GM18907 (cell line): ENCODE measurements around the gene RAB33B.

Source experiments
- ATAC-seq: cut with Tn5 transposase; IDR thresholded peaks from one replicate; pipeline ENCODE4 v1.9.1; 2021; ENCODE audit warnings: mild to moderate bottlenecking, moderate library complexity; ENCODE audit not compliant: unreplicated experiment

RAB33B gene

DNA sequence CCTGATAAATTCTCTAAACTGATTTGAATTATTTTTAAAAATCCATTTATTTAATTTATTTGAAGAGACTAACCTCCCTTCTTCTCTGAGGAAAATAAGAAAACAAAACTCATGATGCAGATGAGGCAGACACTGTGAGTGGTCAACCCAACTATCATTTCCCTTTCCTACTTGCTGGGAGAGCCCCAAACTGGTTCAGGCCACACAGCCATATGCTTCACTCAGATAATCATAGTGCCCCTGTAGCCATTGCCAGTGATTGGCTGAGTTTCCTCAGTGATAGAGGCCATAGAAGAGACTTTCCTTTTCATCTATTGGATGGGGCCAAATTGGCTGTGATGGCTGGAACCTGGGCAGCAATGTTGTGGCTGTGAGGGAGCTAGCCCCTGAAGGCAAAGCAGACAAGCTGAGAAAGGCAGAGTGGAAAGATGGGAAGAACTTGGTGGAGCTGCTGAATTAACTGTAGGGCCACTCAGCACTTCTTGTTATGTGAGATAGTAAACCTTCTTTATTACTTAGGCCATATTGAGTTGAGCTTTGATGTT is 49.8 kb downstream of the RAB33B start:
- ATAC-seq: no peak

GRCh38 chr4:139506774-139507173 is 52.9 kb downstream of the RAB33B start:
- no peak for ATAC-seq

DNA sequence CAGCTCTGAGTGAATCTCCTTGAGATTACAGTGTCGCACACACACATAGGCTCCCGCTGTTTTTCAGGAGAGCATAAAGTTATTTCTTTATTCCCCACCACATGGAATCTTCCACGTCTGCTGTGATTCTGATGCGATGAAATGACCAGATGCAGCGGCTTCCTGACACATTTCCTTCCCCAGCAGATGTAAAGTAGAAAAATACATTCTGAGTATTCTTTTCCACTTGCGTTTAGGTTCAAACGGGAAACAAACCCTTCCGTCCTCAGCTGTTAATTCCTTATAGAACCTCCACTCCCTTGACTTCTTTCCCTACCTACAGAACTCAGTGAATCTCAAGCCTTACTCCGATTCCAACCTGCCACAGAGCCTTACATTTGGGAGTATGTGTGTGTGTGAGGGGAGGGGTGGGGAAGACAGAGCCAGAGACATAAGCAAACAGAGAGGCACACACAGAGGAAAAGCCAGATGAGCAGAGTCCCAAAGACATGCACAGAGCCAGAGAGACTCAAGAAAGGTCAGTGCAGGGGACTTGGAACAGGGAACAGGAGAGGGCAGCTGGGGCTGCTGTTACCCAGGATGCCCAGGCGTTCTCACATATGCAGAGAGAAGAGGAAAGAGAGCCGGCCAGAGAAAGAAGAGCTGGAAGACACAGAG is 54.8 kb downstream of the RAB33B start:
- no peak for ATAC-seq

DNA sequence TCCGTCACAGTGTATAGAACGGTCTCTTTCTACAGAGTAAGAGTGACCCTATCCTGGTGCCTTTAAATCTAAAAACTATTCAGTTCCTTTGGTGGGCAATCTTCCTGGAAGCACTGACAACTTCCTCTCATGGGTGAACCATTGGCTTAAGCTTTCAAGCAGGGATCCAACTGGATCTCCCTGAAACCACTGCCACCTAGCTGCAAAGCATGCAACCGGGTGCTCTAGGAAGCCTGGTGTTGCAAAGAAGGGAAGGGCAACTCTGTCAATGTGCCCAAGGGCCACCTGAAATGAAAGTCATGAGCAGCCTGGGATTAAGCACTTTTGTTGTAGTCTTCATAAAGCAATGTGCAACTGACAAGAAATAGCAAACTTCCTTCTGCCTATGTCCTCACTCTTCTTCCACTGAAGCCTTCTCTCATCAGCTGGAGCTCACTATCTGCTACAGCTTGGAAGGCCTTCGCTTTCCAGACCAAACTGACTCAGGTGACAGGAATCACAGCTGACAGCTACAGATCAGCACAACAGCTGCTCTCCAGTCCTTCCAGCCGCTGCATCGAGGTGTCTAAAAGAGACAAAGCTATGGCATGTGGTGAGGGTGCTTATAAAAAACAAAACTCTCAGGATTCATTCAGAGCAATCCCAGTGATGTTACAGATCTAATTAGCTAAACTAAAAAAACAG is 55.9 kb downstream of the RAB33B start:
- ATAC-seq: no peak

- no peak for ATAC-seq
Observed at GRCh38 chr4:139511320-139511719, 57.4 kb downstream of the RAB33B start.

- ATAC-seq: no peak
Observed at GRCh38 chr4:139514382-139515059, 60.6 kb downstream of the RAB33B start.

DNA sequence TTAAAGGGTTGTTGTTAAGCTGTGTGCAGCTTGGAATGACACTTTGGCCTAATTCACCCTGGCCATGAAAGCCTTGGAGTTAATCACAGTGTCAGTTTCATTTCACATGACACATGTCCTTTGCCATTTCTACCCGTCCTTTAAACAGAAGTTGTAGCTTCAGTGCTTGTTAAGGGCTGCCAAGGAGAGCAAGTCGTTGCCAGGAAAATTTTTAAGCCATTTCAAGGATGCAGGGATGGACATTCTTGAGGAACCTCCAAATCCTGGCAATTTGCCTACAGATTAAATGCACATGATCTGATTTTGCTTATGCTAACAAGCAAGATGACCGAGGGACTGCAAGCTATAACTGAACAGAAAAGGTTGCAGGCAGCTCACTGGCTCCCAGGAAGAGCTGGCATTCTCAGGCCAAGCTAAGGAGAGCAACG is 61.6 kb downstream of the RAB33B start:
- no peak for ATAC-seq

GRCh38 chr4:139521754-139522401 is 68.0 kb downstream of the RAB33B start:
- ATAC-seq: no peak

- ATAC-seq: no peak
Observed at GRCh38 chr4:139522457-139522856, 68.5 kb downstream of the RAB33B start.

DNA sequence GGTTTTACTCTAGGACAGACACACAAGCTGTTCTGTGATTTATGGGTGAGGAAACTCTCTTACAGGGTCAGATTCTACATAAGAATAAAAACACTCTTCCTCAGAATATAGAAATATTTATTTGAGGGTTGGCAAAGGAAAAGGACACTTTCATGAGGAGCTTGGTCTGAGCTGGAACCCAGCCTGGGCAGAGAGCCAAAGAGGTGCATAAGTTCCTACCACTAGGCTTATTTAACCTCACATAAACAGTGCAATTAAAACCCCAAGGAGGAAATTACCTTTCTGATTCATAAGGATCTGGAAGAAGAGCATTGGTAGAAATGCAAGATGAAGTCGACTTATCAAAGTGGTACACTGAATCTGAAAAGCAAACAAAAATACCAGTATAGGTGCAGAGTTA is 69.2 kb downstream of the RAB33B start:
- no peak for ATAC-seq

DNA sequence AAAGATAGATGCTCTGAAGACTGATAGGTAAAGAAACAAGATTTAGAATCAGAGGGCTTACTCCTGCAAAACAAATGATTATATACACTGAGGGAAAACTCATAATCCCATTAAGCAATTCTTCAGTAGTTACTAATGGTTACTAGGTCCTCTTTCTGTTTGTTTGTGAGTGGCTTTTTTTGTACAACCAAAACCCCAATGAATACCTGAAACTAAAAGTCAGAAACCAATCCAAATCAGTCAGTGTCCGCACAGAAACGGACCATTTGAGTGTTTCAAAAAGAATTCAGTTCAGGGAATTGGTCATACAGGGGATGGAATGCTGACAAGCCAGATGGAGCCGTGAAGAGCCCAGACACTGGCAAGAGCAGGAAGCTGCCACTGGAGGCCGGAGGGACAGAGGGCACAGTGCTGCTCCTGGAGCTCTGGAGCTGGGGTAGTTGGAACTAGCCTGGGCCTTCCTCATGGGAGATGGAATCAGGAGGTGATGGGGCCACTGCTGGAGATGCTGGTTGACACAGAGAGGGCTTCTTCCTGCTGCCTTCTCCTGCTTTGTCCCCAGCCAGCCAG is 70.2 kb downstream of the RAB33B start:
- ATAC-seq: no peak

- ATAC-seq: no peak
Observed at GRCh38 chr4:139525414-139525813, 71.5 kb downstream of the RAB33B start.
